HG03196 (cell line): Measurements from ENCODE around the gene SNAPC4.

ENCODE experiments used
- ATAC-seq: cut with Tn5 transposase; IDR thresholded peaks from one replicate; pipeline ENCODE4 v1.9.1; 2021; ENCODE audit not compliant: unreplicated experiment

The SNAPC4 gene

DNA sequence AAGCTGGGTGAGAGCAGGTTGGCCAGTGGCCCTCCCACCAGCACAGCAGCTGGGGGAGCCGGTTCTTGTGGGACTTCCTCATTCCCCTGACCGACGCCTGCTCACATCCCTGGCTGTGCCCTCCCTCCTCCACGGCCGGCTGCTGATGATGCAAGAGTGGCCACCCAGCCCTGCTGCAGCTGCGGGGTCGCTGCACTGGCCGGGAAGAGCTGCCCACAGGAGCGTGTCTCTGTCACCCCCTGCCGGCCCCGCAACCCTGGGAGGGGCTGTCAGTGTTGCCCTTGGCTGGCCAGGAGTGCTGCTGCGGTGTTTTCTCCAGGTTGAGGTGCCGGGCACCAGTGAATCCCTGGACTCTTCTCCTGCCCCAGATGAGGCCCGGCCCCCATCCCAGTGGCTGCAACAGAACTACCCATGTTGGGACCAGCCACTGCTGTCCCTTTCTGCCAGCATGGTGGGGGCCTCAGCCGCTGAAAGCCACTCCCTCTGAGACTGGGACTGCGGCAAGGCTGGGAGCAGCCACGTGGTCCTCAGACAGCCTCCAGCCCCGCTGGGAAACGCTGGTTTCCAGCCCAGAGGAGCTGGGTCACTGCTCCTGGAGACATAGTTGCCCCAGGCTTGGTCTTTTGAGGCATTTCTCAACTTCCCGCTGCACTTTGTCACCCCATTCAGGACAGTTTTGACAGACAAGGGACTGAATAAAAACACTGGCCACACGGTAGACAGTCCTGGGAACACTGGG is 27.2 kb downstream of the SNAPC4 start:
- no peak for ATAC-seq

DNA sequence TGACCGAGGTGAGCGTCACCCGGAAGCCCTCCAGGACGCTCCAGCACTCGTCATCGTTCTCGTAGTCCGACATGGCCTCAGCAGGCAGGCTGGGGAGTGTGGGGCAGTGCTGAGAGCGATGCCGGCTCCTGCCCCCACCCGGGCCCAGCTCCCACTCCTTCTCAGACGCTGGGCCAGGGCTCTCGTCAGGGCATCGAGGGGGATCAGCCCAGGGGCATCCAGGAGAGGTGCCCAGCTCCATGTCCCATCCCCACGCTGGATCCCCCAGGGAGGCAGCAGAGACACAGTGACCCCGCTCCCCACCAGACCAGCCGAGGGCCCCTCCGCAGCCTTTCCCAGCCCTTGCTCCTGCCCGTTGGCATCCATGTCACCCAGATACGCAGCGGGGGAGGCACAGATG is 28.0 kb downstream of the SNAPC4 start:
- ATAC-seq: no peak

DNA sequence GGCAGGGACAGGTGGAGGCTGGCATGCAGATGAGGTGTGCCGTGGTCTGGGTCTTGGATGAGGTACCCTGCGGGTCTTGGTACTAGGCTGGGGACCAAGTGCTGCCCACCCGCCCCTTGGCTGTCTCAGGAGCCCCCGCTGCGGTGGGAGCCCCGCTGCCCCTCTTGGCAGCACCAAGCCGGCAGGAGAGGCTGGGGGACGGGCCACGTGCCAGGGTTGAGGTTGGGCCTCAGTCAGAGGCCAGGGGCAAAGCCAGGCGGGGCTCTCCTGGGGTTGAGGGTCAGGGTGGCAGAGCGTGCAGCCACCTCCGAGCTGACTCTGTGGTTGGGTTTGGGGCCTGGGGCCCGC is 28.5 kb downstream of the SNAPC4 start:
- no peak for ATAC-seq

DNA sequence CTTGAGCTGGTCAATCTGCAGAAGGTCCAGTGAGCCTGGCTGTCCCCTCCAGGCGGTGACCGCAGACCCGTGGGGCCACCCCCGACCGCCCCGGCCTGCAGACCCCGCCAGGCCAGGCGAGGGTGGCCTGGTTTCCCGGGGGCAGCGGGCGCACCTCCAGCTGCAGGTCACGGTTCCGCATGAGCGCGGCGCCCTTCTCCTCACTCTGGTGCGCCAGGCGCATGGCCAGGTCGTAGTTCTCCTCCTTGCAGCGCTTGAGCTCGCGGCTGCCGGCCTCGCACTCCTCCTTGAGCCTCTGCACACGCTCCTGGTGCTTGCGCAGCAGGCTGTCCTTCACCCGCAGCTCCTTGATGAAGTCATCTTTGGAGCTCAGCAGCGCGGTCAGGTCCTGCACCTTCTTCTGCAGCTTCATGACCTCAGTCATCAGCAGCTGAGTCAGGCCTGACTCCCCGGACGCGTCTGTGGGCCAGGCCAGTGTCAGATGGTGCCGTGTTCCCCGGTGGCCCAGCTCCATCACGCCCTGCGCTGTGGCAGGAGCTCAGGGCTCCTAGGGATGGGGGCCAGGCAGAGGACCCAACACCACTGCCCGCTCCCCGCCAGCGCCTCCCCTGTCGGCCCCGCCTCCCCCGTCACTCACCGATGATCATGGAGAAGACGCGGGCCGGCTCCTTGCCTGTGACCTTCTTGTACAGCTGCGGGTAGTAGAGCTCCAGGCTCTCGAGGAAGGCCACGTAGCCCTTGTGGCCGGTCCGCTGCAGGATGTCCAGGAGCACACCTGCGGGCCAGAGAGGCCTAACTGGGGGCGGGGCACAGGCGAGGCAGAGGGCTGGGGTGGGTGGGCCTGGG is 29.1 kb downstream of the SNAPC4 start:
- ATAC-seq: no peak

DNA sequence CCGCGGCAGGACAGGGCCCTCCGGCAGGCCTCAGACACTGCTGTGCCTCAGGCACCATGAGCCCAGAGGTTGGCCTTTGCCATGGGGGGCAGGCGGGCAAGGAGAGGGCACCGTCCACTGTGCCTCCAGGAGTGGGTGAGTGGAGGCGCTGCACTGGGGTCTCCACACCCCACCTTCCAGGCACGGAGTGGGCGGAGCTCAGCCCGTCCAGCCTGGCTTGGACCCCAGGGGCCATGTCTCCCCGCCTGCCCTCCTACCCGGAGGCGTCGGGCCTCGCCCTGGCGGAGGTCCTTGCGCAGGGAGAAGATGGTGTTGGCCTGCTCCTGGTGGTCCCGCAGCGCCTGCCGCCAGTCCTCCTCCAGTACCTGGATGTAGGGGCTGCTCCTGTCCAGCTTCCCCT is 29.9 kb downstream of the SNAPC4 start:
- no peak for ATAC-seq

DNA sequence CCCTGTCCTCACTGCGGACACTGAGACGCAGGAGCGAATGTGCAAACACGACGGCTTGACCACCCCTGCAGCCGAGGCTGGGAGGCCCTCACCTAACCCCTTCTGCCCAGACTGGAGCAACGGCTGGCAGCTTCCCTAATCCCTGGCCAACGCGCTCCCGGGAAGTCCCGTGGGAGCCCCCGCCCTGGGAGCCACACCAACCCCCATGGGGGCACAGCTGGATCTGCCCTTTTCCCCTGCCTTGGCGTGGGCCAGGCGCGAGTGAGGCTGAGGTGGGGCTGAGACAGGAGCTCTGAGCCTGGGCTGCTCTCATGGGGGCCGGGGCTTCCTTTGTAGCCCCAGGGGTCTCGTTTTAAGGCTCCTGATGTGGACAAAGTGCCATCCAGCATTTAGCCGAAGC is 31.8 kb downstream of the SNAPC4 start:
- ATAC-seq: no peak

DNA sequence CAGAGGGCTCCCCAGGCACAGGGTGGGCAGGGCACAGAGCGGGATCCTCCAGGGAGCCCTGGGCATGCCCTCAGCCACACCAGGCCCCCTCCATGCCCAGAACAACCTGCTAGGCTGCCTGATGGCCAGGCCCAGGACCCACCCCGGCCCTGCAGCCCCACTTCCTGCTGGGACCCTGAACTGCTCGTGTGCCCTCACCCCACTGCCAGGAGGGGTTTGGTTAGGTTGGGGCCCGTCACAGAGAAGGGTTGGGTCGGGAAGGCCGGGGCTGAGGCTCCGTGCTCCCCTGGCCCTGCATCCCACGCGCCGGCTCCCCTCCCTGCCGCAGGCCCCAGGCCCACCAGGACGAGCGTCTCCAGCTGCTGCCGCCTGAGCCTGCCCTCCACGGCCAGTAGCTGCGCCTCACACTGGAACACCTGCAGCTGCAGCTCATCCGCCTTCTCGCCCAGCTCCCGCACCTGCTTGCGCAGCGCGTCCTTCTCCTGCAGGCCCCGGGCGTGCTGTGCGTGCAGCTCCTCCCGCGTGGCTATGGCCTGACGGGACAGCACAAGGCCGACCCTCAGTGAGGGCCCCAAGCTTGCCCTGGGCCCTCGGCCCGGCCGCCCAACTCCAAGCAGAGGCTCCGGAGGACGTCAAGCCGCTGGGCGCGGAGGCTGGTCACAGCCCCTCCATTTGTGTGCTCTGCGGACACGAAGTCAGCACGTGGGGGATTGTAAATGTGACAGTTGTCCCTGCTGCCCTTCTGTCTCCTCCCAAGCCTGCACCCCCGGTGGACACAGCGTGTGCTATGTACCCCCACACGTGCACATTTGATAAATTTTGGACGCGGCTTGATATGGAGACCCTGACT is 32.4 kb downstream of the SNAPC4 start:
- ATAC-seq: no peak

DNA sequence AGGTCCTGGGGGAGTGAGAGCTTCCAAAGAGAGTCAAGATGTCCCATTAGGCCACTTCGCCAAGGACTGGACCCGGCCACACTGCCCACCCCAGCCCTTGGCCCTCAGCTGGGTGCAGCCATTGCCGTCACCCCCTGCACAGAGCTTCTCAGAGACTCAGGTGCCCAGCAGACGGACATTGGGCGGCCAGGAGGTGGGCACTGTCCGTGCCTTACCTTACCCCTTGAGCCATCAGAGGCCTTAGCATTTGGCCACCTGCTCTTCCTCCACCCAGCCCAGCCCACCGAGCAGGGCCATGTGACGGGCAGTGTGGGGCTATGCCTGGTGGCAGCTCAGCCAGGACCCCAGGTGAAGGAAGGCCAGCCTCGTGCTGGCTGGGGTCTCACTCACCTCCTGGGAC is 33.1 kb downstream of the SNAPC4 start:
- ATAC-seq: no peak

DNA sequence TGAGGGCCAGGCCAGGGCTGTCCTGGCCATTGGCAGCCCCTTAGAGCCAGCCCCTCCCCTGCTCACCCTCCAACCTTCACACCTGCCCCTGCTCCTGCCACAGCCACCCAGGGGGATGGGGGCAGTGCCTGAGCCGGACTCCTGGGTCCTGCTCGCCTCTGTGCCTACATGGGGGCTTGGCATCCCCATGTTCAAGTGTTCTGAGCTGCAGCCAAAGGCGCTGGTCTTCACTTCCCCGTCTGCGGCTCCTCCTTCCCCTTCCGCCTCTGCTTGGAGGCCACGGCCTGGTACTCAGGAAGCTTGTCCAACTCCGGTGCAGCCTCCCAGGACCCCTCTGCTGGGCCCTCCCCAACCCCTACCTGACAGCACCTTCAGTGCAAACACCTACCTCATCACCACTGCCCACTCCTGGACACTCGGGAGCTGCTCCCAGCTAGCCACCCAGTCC is 34.2 kb downstream of the SNAPC4 start:
- no peak for ATAC-seq

DNA sequence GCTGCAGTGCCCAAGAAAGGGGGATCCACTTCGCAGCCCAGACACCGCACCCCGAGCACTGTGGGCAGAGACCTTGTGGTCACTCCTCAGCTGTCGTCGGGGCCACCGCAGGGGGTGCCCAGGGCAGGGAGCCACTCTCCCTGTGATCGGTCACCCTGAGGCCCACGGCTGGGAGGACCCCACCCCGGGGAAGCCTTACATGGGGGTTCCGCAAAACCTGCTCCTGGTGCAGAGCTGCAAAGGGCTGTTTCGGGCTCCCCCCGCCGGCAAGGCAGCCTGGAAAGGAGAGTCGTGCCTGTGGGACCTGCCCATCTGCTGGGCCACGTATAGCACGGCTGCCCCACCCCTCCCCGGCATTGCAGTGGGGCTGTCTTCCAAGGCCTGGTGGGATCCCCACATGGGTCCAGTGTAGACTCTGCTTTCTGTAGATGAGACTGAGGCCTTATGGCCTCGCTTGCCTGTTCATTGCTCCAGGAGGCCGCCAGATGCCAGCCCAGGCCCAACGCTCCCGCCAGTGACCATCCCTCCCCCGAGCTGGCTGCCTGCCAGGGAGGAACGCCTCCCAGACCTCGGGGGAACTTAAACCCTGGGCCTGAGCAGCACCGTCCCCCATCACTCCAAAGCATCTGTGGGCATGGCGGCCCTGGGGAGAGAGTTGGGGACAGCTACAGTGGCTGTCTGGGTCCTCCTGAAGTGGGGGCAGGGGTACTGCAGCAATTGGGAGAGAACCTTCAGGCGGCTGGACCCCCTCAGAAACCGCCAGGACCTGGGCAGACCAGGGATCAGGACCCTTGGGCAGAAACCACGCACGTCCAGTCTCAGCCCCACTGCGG is 34.8 kb downstream of the SNAPC4 start:
- ATAC-seq: no peak

DNA sequence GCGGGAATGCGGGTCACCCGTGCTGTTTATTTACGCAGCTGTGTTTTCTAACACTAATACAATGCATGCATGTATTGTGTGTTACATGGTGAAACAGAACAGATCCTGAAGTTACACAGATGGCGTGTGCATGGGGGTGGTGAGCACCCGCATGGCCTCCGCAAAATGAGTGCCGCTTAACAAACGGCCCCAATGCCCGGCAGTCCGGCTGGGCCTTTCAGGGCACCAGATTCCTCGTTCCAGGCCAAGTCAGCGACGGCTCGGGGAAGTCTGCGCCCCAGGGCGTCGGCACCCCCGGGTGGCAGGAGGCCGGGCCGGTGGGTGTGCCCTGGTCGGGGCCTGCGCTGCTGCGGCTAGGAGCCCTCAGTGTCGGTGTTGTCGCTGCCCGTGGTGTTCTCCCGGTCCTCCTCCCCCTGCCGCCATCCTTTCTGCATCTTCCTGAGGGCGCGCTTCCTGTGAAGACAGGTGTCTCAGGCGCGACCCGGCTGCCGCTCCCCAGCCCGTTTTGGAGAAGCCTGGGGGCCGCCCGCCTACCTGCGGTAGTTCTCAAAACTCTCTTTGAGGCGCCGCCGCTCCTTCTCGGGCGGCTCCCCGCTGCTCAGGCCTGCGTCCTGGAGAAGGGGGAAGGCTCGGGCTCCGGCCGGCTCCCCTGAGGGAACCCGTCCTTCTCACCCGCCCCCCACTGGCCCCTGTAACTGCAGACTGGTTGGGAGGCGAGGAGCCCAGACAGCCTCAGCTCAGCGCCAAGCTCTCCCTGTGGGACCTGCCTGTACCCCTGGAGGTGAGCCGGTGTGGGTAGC is 35.8 kb downstream of the SNAPC4 start:
- no peak for ATAC-seq

DNA sequence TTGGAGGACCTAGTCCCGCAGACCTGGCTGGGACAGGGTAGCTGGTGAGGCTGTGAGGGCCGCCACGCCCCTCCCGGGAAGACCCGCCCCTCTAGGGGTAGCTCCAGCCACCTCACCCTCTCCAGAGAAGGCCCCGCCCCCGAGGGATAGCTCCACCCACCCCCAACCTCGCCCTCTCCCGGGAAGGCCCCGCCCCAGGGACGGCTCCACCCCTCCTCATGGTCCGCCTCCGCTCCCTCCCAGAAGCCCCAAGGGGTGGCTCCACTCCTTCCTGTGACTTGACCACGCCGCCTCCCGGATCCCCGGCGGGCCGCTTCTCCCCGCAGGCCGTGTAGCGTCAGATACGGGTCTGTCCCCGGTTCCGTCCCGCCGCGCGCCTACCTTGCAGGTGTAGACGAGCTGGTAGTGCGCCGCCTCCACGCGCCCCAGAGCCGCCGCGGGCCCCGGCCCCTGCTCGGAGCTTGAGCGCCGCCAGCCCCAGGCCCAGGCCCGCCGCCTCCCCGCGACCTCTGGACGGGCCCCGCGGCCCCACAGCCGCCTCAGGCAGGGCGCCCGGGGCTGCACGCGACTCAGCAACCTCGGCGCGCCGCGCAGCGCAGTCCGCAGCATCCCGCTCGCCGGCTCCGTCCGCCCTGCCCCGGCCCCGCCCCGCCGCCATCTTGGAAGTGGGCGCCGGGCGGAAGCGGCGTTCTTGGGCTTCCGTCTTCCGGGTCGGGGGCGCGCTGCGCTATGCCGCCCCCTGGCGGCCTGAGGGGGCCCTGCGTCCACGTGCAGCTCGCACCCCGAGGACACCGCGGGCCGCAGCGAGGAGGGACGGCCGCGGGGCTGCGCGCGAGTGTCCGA is 36.6 kb downstream of the SNAPC4 start, which contains the start of gene DNLZ:
TSS of gene DNLZ (minus strand) at position 639 of the 843 bp plus-strand sequence. CDS start at position 609, 30 bp downstream.
- peak; percentile 67 for ATAC-seq

DNA sequence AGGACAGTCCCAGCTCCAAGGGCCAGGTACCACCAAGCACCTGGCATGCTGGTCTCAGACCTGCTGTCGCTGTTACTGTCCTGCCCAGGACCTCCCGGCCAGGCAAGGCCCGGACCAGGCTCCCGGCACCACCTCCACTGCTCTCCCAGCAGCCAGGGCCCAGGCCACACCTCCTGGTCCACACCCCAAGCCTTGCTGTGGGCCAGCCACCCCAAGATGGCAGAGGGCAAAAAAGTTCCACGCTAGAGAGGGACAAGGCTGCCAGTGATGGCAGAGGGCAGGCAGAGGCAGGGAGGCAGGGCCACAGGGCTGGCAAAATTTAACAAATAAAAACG is 37.6 kb downstream of the SNAPC4 start:
- no peak for ATAC-seq

DNA sequence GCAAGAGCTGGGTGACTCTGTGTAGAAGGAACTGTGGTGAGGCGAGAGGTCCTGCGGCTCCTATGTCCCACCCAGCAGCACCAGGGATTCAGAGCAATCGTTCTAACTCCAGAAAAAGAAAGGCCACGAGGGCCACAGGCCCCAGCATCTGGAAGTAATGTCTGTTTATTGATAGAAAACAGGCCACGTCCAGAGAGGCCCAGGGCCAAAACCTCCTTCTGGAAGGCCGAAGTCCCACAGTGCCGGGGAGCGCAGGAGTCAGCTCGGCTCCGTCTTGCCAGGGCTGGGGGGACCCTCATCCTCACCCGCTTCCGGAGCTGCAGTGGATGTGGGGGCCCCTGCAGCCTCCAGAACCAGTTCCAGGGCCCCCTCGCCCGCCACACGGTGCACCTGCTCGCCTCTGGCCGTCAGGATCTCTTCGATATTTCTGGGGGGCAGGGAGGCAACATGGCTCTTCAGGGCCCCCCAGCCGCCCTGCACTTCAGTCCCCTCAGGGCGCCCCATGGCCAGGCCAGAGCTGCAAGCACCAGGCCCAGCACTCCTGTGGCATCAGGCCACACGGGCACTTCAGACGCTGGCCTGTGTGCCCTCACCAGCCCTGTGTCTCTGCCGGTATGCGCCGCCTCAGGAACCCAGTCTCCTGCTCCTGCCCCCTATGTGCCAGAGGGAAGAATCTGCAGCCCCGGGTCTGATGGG is 38.1 kb downstream of the SNAPC4 start:
- no peak for ATAC-seq

DNA sequence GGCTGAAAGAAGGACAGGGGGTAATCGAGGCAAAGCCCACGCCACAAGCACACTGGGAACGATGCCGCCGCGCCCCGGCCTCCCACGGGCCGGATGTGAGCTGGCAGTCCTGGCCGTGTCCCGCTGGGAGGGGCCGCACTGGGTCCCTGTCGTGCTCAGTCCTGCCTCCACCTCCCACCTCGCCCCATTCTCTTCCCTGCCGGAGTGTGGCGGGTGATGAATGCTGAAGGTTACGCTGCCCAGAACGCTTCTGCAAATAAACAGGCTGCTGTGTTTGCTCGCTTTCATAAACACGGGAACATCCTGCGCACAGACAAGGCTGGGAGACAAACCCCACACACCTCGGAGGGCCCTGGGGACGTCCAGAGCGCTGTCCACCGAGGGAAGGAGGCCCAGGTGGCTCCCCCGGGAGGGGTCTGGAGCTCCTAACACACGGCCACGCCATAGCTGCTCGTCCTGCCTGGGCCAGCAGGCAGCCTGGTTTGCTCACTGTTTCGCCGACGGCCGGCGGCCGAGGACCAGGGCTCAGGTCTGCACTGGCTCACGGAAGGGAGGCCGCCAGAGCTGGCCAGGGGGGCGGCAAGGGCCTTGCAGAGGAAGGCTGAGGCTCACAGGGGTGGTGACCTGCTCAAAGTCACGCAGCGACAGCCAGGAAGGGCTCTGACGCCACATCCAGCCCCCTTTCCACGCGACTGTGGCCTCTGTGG is 38.8 kb downstream of the SNAPC4 start:
- ATAC-seq: no peak

DNA sequence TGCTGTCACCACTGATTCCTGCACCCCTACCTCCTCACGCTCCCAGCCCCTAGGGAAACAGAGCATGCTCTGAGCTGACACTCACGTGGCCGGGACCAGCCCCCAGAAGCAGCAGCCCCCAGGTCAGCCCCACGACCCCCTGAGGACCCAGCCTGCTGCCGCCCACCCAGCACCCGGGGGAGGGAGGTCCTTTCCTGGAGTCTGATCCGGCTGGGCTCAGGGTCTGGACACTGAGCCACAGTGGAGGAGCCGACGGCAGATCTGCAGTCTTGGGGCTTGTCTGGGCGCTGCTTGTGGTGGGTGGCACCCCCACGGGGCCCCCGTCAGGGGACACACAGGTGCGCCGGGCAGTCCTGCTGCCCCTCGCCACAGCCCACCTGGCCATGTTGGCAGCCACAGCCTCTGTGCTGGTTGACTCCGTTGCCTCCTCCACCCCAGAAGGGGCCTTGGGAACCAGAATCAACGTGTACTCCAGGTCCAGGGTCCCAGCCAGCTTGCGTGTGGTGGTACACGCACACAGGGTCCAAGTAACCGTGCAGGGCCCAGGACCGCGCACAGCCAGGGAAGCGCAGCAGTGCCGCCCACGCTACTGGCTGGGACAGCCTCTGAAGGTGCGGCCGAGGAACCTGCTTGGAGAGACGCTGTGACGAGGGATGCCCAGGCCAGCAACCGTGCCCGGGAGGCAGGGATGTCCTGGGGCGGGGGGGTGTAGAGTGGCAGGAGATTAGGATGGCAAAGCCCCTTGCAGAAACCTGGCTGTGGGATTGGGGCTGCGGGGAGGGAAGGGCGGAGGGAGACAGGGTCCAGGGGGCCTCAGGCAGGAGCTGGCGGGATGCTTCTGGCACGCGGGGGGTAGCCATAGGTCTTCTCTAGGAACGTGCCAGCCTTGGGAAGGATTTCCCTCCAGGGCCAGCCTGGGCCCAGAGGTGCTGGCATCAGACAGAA is 39.9 kb downstream of the SNAPC4 start:
- ATAC-seq: no peak

DNA sequence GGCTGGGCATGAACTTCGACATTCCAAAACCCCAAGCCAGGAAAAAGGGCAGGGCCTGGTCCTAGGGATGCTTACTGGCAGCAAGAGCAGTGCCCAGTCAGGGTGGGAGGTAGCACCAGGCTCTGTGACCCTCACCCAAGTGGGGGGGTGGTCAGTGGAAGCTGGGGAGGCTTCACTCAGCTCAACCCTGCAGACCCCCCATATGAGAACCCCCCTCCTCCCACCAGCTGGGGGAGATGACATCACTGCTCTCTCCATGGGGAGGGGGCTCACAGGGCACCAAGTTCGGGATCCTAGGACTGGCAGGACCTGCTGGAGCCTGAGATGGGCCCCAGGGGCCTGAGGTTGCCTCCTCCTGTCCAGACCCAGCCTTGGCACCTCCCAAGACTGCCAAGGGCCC is 41.1 kb downstream of the SNAPC4 start:
- ATAC-seq: no peak
